Measurements from ENCODE around the gene CCDC106.

CCDC106 gene

GRCh38 chr19:55691561-55692481, 43.8 kb downstream of the CCDC106 start:
- TF ChIP-seq SUZ12 (IDR thresholded peaks at IDR 0.05; ENCODE audit: extremely low read depth, insufficient read depth, insufficient read length) (no peak), YY1 (IDR thresholded peaks at IDR 0.05; ENCODE audit: insufficient read depth, insufficient read length) (no peak), ZNF274 (IDR thresholded peaks at IDR 0.05; ENCODE audit: low read depth, low read length) (no peak)
- Histone ChIP-seq H3K9me3 (ENCODE audit: insufficient read depth, low read length) (no peaks in the 10 kb centered on the region), H3K36me3 (ENCODE audit: insufficient read depth, insufficient read length, low read length) (peaks cover 77% of the 10 kb centered on the region), H3K27me3 (ENCODE audit: insufficient read depth, insufficient read length) (no peaks in the 10 kb centered on the region), H3K4me3 (ENCODE audit: insufficient read length, low read depth) (no peak overlapping the region), H3K4me1 (ENCODE audit: insufficient read depth, insufficient read length) (peaks cover 3% of the 10 kb centered on the region), H3K9ac (ENCODE audit: insufficient read length, low read depth) (no peak overlapping the region)
- no peak for DNase-seq (ENCODE audit: low read depth, low spot score)

GRCh38 chr19:55692681-55693081, 44.7 kb downstream of the CCDC106 start:
- H3K4me3 ChIP-seq (ENCODE audit: insufficient read length, low read depth), result no peak overlapping the region
- no peaks in the 10 kb centered on the region for H3K9me3 ChIP-seq (ENCODE audit: insufficient read depth, low read length)
- no peak for DNase-seq (ENCODE audit: low read depth, low spot score)
- H3K9ac ChIP-seq (ENCODE audit: insufficient read length, low read depth), result no peak overlapping the region
- H3K4me1 ChIP-seq (ENCODE audit: insufficient read depth, insufficient read length), result peaks cover 3% of the 10 kb centered on the region
- H3K27me3 ChIP-seq (ENCODE audit: insufficient read depth, insufficient read length), result no peaks in the 10 kb centered on the region
- H3K36me3 ChIP-seq (ENCODE audit: insufficient read depth, insufficient read length, low read length), result peaks cover 79% of the 10 kb centered on the region
- TF ChIP-seq YY1 (IDR thresholded peaks at IDR 0.05; ENCODE audit: insufficient read depth, insufficient read length) (no peak), ZNF274 (IDR thresholded peaks at IDR 0.05; ENCODE audit: low read depth, low read length) (no peak), SUZ12 (IDR thresholded peaks at IDR 0.05; ENCODE audit: extremely low read depth, insufficient read depth, insufficient read length) (no peak)

- Histone ChIP-seq H3K9ac (ENCODE audit: insufficient read length, low read depth) (no peak overlapping the region), H3K36me3 (ENCODE audit: insufficient read depth, insufficient read length, low read length) (peaks cover 82% of the 10 kb centered on the region), H3K27me3 (ENCODE audit: insufficient read depth, insufficient read length) (no peaks in the 10 kb centered on the region), H3K4me1 (ENCODE audit: insufficient read depth, insufficient read length) (no peaks in the 10 kb centered on the region), H3K4me3 (ENCODE audit: insufficient read length, low read depth) (no peak overlapping the region), H3K9me3 (ENCODE audit: insufficient read depth, low read length) (no peaks in the 10 kb centered on the region)
- DNase-seq (ENCODE audit: low read depth, low spot score), result no peak
- TF ChIP-seq YY1 (IDR thresholded peaks at IDR 0.05; ENCODE audit: insufficient read depth, insufficient read length) (no peak), SUZ12 (IDR thresholded peaks at IDR 0.05; ENCODE audit: extremely low read depth, insufficient read depth, insufficient read length) (no peak), ZNF274 (IDR thresholded peaks at IDR 0.05; ENCODE audit: low read depth, low read length) (no peak)
Measured at GRCh38 chr19:55693336-55693974, 45.4 kb downstream of the CCDC106 start.

GRCh38 chr19:55694241-55694655, 46.2 kb downstream of the CCDC106 start:
- H3K27me3 ChIP-seq (ENCODE audit: insufficient read depth, insufficient read length), result no peaks in the 10 kb centered on the region
- H3K9me3 ChIP-seq (ENCODE audit: insufficient read depth, low read length), result no peaks in the 10 kb centered on the region
- TF ChIP-seq SUZ12 (IDR thresholded peaks at IDR 0.05; ENCODE audit: extremely low read depth, insufficient read depth, insufficient read length) (no peak), ZNF274 (IDR thresholded peaks at IDR 0.05; ENCODE audit: low read depth, low read length) (no peak), YY1 (IDR thresholded peaks at IDR 0.05; ENCODE audit: insufficient read depth, insufficient read length) (no peak)
- H3K9ac ChIP-seq (ENCODE audit: insufficient read length, low read depth), result no peak overlapping the region
- H3K36me3 ChIP-seq (ENCODE audit: insufficient read depth, insufficient read length, low read length), result peaks cover 77% of the 10 kb centered on the region
- no peak for DNase-seq (ENCODE audit: low read depth, low spot score)
- H3K4me3 ChIP-seq (ENCODE audit: insufficient read length, low read depth), result no peak overlapping the region
- H3K4me1 ChIP-seq (ENCODE audit: insufficient read depth, insufficient read length), result no peaks in the 10 kb centered on the region

- H3K4me3 ChIP-seq (ENCODE audit: insufficient read length, low read depth), result no peak overlapping the region
- TF ChIP-seq YY1 (IDR thresholded peaks at IDR 0.05; ENCODE audit: insufficient read depth, insufficient read length) (no peak), ZNF274 (IDR thresholded peaks at IDR 0.05; ENCODE audit: low read depth, low read length) (no peak), SUZ12 (IDR thresholded peaks at IDR 0.05; ENCODE audit: extremely low read depth, insufficient read depth, insufficient read length) (no peak)
- H3K4me1 ChIP-seq (ENCODE audit: insufficient read depth, insufficient read length), result no peaks in the 10 kb centered on the region
- no peak overlapping the region for H3K9ac ChIP-seq (ENCODE audit: insufficient read length, low read depth)
- DNase-seq (ENCODE audit: low read depth, low spot score), result no peak
- H3K27me3 ChIP-seq (ENCODE audit: insufficient read depth, insufficient read length), result no peaks in the 10 kb centered on the region
- H3K36me3 ChIP-seq (ENCODE audit: insufficient read depth, insufficient read length, low read length), result peaks cover 75% of the 10 kb centered on the region
- no peaks in the 10 kb centered on the region for H3K9me3 ChIP-seq (ENCODE audit: insufficient read depth, low read length)
Measured at GRCh38 chr19:55694656-55695491, 46.9 kb downstream of the CCDC106 start.

GRCh38 chr19:55695511-55696290, 47.7 kb downstream of the CCDC106 start:
- Histone ChIP-seq H3K9ac (ENCODE audit: insufficient read length, low read depth) (no peak overlapping the region), H3K9me3 (ENCODE audit: insufficient read depth, low read length) (no peaks in the 10 kb centered on the region), H3K4me1 (ENCODE audit: insufficient read depth, insufficient read length) (no peaks in the 10 kb centered on the region), H3K36me3 (ENCODE audit: insufficient read depth, insufficient read length, low read length) (peaks cover 71% of the 10 kb centered on the region), H3K27me3 (ENCODE audit: insufficient read depth, insufficient read length) (no peaks in the 10 kb centered on the region), H3K4me3 (ENCODE audit: insufficient read length, low read depth) (no peak overlapping the region)
- no peak for DNase-seq (ENCODE audit: low read depth, low spot score)
- no peak for TF ChIP-seq ZNF274 (IDR thresholded peaks at IDR 0.05; ENCODE audit: low read depth, low read length)
- TF ChIP-seq SUZ12 (IDR thresholded peaks at IDR 0.05; ENCODE audit: extremely low read depth, insufficient read depth, insufficient read length), result no peak
- no peak for TF ChIP-seq YY1 (IDR thresholded peaks at IDR 0.05; ENCODE audit: insufficient read depth, insufficient read length)

Measured in NT2/D1 (cell line).